Measurements from ENCODE around the gene NTSR2.

The NTSR2 gene, protein sequence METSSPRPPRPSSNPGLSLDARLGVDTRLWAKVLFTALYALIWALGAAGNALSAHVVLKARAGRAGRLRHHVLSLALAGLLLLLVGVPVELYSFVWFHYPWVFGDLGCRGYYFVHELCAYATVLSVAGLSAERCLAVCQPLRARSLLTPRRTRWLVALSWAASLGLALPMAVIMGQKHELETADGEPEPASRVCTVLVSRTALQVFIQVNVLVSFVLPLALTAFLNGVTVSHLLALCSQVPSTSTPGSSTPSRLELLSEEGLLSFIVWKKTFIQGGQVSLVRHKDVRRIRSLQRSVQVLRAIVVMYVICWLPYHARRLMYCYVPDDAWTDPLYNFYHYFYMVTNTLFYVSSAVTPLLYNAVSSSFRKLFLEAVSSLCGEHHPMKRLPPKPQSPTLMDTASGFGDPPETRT

DNA sequence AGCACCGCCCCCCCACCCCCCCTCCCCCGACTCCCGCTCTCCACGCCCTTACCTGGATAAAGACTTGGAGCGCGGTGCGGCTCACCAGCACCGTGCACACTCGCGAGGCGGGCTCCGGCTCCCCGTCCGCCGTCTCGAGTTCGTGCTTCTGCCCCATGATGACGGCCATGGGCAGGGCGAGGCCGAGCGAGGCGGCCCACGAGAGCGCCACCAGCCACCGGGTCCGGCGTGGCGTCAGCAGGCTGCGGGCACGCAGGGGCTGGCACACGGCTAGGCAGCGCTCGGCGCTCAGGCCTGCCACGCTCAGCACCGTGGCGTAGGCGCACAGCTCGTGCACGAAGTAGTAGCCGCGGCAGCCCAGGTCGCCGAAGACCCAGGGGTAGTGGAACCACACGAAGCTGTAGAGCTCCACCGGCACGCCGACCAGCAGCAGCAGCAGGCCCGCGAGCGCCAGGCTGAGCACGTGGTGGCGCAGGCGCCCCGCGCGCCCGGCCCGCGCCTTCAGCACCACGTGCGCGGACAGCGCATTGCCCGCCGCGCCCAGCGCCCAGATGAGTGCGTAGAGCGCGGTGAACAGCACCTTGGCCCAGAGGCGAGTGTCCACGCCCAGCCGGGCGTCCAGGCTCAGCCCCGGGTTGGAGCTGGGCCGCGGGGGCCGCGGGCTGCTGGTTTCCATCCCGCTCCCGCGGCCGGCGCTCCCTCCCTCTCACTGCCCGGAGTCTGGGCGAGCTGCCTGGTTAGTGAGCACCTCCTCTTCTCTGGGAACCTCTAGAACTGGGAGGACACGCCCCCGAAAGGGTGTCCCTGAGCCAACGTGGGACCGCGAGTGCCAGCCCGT lies at the start of gene NTSR2:
Gene NTSR2 (minus strand): TSS at position 742 of the 838 bp plus-strand sequence. CDS start 66 bp downstream, at position 676.
- no peak for DNase-seq (ENCODE audit: low read depth in 2 of 2, low spot score in 1 of 2)

GRCh38 chr2:11719230-11719977 lies 49.4 kb upstream of the NTSR2 start:
- DNase-seq (ENCODE audit: low read depth in 2 of 2, low spot score in 1 of 2) = no peak

DNA sequence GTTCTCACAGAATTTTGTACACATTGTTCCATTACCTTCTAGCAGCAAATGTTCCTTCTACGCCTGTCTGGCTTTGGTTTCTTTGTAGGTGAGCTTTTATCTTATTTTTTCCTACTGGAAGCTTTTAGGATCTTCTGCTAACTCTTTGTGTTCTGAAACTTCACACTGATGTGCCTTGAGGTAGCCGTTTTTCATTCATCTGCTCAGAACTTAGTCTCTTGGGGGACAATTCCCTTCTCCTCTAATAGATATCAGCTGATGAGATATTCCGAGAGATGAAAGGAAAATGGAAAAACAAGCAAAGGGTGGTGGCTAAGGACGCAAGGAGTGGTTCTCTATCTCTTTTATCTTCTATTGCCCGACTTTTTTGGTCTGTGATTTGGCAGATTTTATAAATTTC lies 48.6 kb upstream of the NTSR2 start:
- no peak for DNase-seq (ENCODE audit: low read depth in 2 of 2, low spot score in 1 of 2)

- DNase-seq (ENCODE audit: low read depth in 2 of 2, low spot score in 1 of 2) = no peak
These were observed 47.6 kb upstream of the NTSR2 start for GRCh38 chr2:11717623-11718022.

DNA sequence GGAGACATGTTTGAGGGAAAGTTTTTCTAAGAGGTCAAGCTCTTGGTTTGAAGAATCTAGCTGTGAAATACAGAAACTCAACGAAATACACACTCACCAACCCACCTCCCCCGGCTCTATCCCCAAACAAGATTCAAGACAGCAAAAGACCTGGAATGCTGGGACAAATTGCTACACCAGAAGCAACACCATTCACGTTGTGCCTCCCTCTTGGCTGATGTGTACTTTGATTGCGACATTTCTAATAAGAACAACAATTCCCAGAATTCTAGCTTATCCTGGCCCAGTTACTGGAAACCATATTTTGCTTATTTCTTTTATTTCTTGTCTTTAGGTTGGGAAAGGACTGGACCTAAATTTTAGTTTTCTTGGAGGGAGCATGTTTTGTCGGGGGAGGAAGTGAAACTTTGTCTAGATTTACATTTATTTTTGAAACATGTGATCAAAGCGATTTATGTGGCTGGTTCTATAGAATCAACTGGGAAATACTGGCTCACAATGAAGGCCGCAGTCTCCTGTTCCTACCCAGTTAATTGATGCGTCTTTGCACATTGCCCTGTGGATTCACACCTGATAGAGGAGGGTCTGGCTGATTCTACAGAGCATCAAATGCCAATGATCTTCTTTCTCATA lies 46.8 kb upstream of the NTSR2 start:
- DNase-seq (ENCODE audit: low read depth in 2 of 2, low spot score in 1 of 2) = no peak

DNA sequence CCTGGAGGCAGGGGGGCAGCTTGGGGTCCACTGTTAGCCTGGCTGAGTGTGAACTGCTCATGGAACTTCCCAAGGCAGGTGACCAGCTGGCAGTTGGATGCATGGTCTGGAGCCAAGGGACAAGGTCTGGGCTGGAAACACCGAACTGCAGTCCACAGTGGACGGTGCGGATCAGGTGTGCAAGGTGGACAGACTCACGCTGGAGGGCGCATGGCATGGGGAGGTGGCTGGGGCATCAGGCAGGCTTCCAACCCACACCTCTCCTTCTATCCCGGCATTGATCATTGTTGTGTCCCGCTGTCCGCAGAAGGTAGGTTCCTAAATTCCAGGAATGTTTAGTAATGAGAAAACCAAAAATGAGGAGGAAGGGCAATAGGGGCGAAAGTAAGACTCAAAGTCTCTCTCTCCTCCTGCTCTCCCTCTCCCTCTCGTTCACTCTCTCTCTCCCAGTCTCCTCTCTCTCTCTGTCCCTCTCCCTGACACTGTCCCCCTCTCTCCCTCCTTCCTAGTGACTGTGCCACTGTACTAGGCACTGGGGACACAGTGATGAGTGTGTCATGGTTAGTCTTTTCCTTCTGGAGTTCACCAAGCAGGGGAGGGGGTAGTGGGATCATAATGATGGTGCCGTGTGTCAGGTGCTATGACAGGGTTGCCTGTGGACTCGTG lies 46.1 kb upstream of the NTSR2 start:
- no peak for DNase-seq (ENCODE audit: low read depth in 2 of 2, low spot score in 1 of 2)

DNA sequence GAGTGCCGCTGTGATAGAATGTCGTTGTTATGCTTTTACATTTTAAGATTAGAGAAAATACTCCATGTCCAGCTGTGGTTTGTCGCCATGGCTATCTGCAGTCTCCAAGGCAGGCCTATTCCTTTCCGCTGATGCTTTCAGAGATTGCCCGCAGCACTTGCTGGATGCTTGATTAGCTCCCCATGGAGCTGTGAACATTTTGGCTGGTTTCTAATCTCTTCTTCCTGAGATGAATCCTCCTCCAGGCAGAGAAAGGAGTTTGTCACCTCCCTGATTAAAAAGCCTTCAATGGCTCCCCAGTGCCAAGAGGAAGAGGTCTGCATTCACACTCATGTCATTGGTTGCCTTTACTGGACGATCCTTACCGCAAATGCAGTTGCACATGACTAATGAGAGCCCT lies 43.8 kb upstream of the NTSR2 start:
- no peak for DNase-seq (ENCODE audit: low read depth in 2 of 2, low spot score in 1 of 2)

DNA sequence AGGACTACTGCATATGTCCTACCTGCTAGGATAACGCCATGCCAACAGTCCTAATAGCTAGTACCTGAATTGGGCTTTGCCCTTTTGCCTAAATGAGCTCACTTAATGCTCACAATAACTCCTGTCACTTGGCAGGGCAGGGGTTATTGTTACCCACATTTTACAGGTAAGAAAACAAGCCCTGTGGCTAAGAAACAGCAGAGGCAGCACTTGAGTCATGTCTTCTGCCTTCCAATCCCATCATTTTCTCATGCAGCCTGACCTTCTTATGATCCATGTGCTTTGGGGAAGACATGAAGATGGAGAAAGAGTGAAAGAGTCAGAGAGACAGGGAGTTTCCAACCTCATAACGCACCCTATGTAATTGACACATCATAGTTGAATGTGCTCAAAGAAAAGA lies 42.9 kb upstream of the NTSR2 start:
- DNase-seq (ENCODE audit: low read depth in 2 of 2, low spot score in 1 of 2) = no peak

DNA sequence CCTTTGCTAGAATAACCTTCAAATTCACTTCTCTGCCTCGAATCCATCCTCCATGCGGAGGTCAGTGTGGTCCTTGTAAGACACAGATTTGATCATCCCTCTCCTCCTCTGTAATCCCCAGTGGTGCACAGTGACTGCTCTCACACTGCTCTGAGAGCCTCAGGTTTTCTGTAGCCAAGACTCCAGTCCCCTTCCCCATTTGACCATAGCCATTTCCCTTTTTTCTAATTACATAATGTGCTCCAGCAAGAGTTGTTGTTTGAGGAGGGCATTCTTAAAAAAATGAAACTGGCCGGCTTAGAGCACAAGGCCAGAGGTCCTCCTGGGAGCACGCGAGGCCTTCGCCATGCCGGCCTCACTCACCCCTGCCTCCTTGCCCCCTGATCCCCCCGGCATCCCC lies 41.8 kb upstream of the NTSR2 start:
- no peak for DNase-seq (ENCODE audit: low read depth in 2 of 2, low spot score in 1 of 2)

GRCh38 chr2:11711354-11711716 lies 41.3 kb upstream of the NTSR2 start:
- no peak for DNase-seq (ENCODE audit: low read depth in 2 of 2, low spot score in 1 of 2)

DNA sequence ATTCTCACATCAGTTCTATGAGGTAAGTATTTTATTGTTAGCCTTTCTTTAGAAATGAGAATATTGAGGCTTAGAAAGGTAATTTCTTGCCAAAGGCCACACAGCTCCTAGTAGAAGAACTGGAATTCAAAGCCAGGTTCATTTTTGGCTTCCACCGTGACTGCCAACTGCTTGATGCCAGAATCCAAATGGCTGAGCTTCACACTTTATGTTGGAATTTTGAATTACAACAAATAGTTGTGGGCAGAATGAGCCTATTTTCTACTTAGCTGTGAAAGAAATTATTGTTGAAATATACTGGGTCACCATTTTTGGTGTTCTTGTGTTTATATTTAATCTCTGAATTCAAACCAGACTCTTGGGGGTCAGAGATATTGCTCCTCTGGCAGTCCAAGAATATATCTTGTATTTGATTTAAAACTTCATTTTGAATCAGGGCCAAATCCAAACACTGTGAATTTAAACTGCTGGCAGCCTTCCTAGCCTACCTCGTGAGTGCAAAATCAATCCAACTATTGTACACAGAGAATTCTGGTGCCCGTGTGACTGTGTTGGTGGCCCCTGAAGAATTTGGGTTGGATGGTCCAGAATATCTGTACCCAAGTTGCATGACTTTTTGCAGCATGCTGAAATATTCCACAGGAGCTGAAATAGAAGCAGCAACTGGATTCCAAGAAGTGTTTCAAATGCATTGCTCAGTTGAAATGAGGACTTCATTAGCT lies 40.8 kb upstream of the NTSR2 start:
- DNase-seq (ENCODE audit: low read depth in 2 of 2, low spot score in 1 of 2) = no peak

GRCh38 chr2:11710210-11710609 lies 40.2 kb upstream of the NTSR2 start:
- DNase-seq (ENCODE audit: low read depth in 2 of 2, low spot score in 1 of 2) = no peak

- DNase-seq (ENCODE audit: low read depth in 2 of 2, low spot score in 1 of 2) = no peak
These were observed 39.3 kb upstream of the NTSR2 start for GRCh38 chr2:11709293-11709692.

DNA sequence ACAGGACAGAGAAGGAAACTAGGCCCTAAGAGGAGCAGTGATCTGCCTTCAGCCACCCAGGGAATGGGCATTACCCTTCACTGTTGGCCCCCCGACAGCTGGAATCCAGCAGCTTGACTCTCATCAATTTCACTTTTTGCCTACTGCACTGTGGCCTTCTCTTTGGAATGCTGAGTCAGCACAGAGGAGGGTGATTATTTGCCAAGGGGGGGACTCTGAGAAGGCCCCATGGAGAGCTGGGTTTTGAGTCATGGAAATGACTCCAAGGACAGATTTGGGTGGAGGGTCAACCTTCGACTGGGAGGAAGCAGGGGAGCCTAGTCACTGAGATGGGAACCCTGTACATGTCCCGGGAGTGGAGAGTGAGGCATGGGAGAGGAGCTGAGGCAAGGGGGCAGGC lies 38.1 kb upstream of the NTSR2 start:
- no peak for DNase-seq (ENCODE audit: low read depth in 2 of 2, low spot score in 1 of 2)

DNA sequence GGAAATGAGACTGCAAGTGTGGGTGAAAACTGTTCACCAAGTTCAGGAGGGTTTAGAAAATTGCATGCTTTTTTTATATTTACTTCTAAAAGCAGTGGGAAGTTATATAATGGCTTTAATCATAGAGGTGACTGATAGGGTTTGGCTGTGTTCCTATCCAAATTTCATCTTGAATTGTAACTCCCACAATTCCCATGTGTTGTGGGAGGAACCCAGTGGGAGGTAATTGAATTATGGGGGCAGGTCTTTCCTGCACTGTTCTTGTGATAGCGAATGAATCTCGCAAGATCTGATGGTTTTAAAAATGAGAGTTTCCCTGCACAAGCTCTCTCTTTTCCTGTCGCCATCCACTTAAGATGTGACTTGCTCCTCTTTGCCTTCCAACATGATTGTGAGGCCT lies 35.7 kb upstream of the NTSR2 start:
- DNase-seq (ENCODE audit: low read depth in 2 of 2, low spot score in 1 of 2) = no peak

- DNase-seq (ENCODE audit: low read depth in 2 of 2, low spot score in 1 of 2) = no peak
These were observed 35.1 kb upstream of the NTSR2 start for GRCh38 chr2:11705063-11705462.

DNA sequence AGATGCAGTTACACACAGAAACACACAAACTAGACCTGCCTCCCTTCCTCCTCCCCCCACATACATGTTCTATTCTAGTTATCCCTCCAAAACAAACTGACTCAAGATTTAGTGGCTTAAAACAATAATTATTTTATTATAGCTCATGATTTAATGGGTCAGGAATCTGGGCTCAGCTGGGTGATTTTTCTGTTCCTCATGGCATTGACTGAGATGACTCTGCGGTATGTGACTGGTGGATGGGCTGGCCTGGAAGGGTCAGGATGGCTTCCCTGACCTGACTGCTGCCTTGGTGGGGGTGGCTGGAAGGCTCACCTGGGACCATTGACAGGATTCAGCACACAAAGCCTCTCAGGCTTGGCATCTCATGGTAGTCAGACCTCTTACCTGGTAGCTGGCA lies 33.7 kb upstream of the NTSR2 start:
- no peak for DNase-seq (ENCODE audit: low read depth in 2 of 2, low spot score in 1 of 2)

DNA sequence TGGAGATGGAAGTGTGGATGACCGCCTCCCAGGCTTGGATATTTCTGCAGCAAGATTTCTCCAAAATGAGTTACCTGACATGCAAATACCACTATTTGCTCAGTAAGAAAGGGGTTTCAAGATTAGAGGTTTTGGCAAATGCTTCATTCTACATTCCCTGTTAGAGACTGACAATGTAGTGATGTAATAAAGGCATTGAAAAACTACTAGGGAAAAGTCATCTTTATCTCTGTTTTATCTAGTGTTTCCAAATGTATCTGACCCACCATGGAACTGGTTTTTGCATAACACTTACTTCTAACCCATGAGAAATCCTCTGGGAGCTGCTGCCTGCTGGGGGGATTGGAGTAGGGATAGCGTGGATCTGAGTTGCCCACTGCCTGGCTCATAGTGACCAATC lies 33.0 kb upstream of the NTSR2 start:
- no peak for DNase-seq (ENCODE audit: low read depth in 2 of 2, low spot score in 1 of 2)

DNA sequence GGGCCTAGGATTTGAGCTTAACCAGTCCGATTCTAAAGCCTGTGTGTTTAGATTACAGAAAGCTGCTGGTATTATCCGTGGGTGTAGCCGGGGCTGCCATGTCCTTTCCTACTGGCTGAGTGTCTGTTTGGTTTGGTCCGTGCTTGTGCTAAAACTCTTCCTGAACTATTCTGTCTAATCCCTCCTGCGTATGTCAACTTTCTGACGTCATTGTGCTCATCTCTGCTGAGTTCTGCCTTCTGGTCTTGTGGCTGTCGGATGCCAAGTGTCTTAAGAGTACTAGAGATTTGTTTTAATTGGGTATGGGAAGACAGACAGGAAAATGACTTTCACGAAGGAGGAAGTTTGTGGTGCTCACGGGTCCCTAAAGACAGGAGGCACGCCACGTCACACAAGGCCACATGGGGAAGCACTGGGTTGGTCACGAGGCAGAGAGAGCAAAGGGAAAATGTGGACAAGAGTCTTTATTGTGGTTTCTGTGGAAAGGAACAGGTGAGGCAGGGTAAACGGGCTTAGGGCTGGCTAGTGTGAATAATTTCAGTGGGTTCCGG lies 31.8 kb upstream of the NTSR2 start:
- DNase-seq (ENCODE audit: low read depth in 2 of 2, low spot score in 1 of 2) = peak in 1 of 2 donors; percentile 5

DNA sequence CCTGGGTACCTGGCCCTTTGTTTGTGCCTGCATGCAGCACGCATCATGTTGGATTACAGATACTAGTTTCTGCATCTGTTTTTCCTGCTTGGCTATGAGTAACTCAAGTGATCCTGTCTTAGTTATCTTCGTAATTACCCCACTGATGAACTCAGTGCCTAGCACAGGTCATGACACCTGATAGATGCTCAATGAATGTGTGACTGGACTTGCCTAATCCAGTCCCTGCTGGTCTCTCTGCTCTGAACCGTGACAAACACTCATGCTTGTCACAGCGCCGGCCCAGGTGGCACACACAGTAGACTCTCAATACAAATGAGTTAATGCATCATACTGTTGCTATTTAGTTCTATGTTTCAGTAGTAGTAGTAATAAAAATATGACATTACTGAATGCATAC lies 31.2 kb upstream of the NTSR2 start:
- no peak for DNase-seq (ENCODE audit: low read depth in 2 of 2, low spot score in 1 of 2)

Measured in stimulated activated CD8-positive, alpha-beta memory T cell treated with anti-CD3 and anti-CD28 coated beads, Interleukin-4, amount 100 ng/mL, for 4 hours (primary cell).